ENCODE measurements around the gene AATK. TPM values are rescaled to one million over a fixed set of nuclear protein-coding genes. Genes with fewer than 3 reads are reported as not detected.

Gene AATK
- total and polyA plus RNA-seq, 2 of the 13 experiments (the other 11 are each of a cell fraction or from before 2014, with no cell fraction given): 2.9 to 8.4 TPM

- TF ChIP-seq KIAA2018 (CRISPR knock-in tag; IDR thresholded peaks at IDR 0.05; ENCODE audit: borderline replicate concordance): no peak
- TF ChIP-seq ZBTB7B (CRISPR knock-in tag; IDR thresholded peaks at IDR 0.05): peak; percentile 98
- TF ChIP-seq ZNF674 (CRISPR knock-in tag; IDR thresholded peaks at IDR 0.05; ENCODE audit: low read depth): no peak
- peak; percentile 97 for TF ChIP-seq KAT7 (CRISPR knock-in tag; IDR thresholded peaks at IDR 0.05; ENCODE audit: borderline replicate concordance)
- no peak for TF ChIP-seq STAG1 (CRISPR knock-in tag; IDR thresholded peaks at IDR 0.05)
- no peak for TF ChIP-seq ATAD3A (CRISPR knock-in tag; IDR thresholded peaks at IDR 0.05)
- peak; percentile 59; the same call in 1 of the 2 replicates for TF ChIP-seq GFI1 (CRISPR knock-in tag; IDR thresholded peaks at IDR 0.05; ENCODE audit: borderline replicate concordance)
- TF ChIP-seq ZNF557 (CRISPR knock-in tag; IDR thresholded peaks at IDR 0.05): no peak
- TF ChIP-seq NFATC3 (CRISPR knock-in tag; IDR thresholded peaks at IDR 0.05): 0 out of 2 replicates have a peak, but pooled peaks have one; percentile 58
- no peak for TF ChIP-seq TOPORS (CRISPR knock-in tag; IDR thresholded peaks at IDR 0.05)
- TF ChIP-seq FOXK1 (CRISPR knock-in tag; IDR thresholded peaks at IDR 0.05; ENCODE audit: borderline replicate concordance, low read depth): peak; percentile 50; the same call in 1 of the 2 replicates
- 0 out of 2 replicates have a peak, but pooled peaks have one; percentile 22 for TF ChIP-seq ERF (CRISPR knock-in tag; IDR thresholded peaks at IDR 0.05)
- no peak; the same call in none of the 2 replicates for TF ChIP-seq HOXD1 (CRISPR knock-in tag; IDR thresholded peaks at IDR 0.05)
- no peak; the same call in 1 of the 2 replicates for TF ChIP-seq ZNF446 (CRISPR knock-in tag; IDR thresholded peaks at IDR 0.05)
- no peak for TF ChIP-seq NR3C1 (CRISPR knock-in tag; IDR thresholded peaks at IDR 0.05)
- no peak for TF ChIP-seq ZNF468 (CRISPR knock-in tag; IDR thresholded peaks at IDR 0.05)
- no peak for TF ChIP-seq ZNF20 (CRISPR knock-in tag; IDR thresholded peaks at IDR 0.05)
- no peak for TF ChIP-seq ZNF367 (CRISPR knock-in tag; IDR thresholded peaks at IDR 0.05; ENCODE audit: borderline replicate concordance)
- TF ChIP-seq MBD4 (IDR thresholded peaks at IDR 0.05; ENCODE audit: borderline replicate concordance, low read length): no peak
- TF ChIP-seq ZSCAN12 (CRISPR knock-in tag; IDR thresholded peaks at IDR 0.05): peak; percentile 28; the same call in 1 of the 2 replicates
These were observed 582 bp downstream of the AATK start, which contains the start of gene PVALEF (continued) for GRCh38 chr17:81165246-81166032.

Measured in HepG2 (cell line).